Natural killer cell treated with Interleukin-12 subunit alpha and Interleukin-12 subunit beta and Interleukin-15 and Interleukin-18, amount 100 ng/mL, for 72 hours (primary cell): ENCODE results near the gene SPECC1. TPM values are rescaled to one million over a fixed set of nuclear protein-coding genes. Genes with fewer than 3 reads are reported as not detected.

Experiments
- ATAC-seq, 2 donors: fragments of 150-1000 bp; cut with Tn5 transposase in 1 of 2; sonication (Bioruptor Pico), chemical (Tn5 transposase) in 1 of 2; 2 replicates each; pipeline ENCODE4 v1.10.0; 2021
- DNase-seq: peaks from one replicate; pipeline ENCODE4 v3.0.0; 2022; ENCODE audit warnings: low spot score
- H3K27ac Mint-ChIP-seq, 2 donors: 1 replicate in 1 of 2; 2 replicates in 1 of 2; pipeline ENCODE4 v1.8.0; 2022; ENCODE audit warnings: mixed read lengths in 2 of 2, mild to moderate bottlenecking in 1 of 2, moderate library complexity in 1 of 2
- H3K27me3 Mint-ChIP-seq, 2 donors: 1 replicate in 1 of 2; 2 replicates in 1 of 2; pipeline ENCODE4 v1.8.0; 2022; ENCODE audit warnings: mixed read lengths in 2 of 2
- H3K36me3 Mint-ChIP-seq: one replicate; pipeline ENCODE4 v1.8.0; 2022; ENCODE audit warnings: mixed read lengths
- H3K4me1 Mint-ChIP-seq, 2 donors: 1 replicate in 1 of 2; 2 replicates in 1 of 2; pipeline ENCODE4 v1.8.0; 2022; ENCODE audit warnings: low read depth in 2 of 2, mixed read lengths in 2 of 2, mild to moderate bottlenecking in 1 of 2
- H3K4me3 Mint-ChIP-seq: one replicate; pipeline ENCODE4 v1.8.0; 2022; ENCODE audit warnings: mixed read lengths
- H3K9me3 Mint-ChIP-seq: 2 replicates; pipeline ENCODE4 v1.8.0; 2022; ENCODE audit warnings: mixed read lengths
- total RNA-seq, 2 donors: library from RNA; stranded (reverse); gene quantifications; one replicate each; pipeline ENCODE4 v1.2.3, GENCODE V29; 2022

The SPECC1 gene
- total RNA-seq, 2 donors from 2014 or later: 27.6 to 28.1 TPM

DNA sequence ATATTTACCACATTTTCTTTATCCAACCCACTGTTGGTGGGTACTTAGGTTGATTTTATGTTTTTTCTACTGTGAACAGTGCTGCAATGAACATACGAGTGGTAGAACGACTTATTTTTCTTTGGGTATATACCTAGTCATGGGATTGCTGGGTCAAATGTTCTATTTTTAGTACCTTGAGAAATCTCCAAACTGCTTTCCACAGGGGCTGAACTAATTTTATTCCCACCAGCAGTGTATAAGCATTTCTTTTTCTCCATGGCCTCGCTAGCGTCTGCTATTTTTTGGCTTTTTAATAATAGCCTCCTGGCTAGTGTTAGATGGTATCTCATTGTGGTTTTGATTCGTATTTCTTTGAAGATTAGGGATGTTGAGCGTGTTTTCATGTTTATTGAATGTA is 255.8 kb downstream of the SPECC1 start:
- H3K36me3 Mint-ChIP-seq: no peaks in the 10 kb centered on the region
- H3K27me3 Mint-ChIP-seq: no peaks in the 10 kb centered on the region
- DNase-seq: no peak
- no peaks in the 10 kb centered on the region for H3K9me3 Mint-ChIP-seq
- no peak overlapping the region for H3K27ac Mint-ChIP-seq
- no peak for ATAC-seq
- H3K4me1 Mint-ChIP-seq: peaks cover 9 to 16% of the 10 kb centered on the region in 2 donors
- no peak overlapping the region for H3K4me3 Mint-ChIP-seq

GRCh38 chr17:20266806-20267458 is 257.8 kb downstream of the SPECC1 start:
- H3K9me3 Mint-ChIP-seq: no peaks in the 10 kb centered on the region
- DNase-seq: no peak
- peaks cover 18 to 24% of the 10 kb centered on the region in 2 donors for H3K4me1 Mint-ChIP-seq
- H3K27ac Mint-ChIP-seq: no peak overlapping the region
- H3K27me3 Mint-ChIP-seq: no peaks in the 10 kb centered on the region
- ATAC-seq: no peak
- no peaks in the 10 kb centered on the region for H3K36me3 Mint-ChIP-seq
- H3K4me3 Mint-ChIP-seq: no peak overlapping the region

DNA sequence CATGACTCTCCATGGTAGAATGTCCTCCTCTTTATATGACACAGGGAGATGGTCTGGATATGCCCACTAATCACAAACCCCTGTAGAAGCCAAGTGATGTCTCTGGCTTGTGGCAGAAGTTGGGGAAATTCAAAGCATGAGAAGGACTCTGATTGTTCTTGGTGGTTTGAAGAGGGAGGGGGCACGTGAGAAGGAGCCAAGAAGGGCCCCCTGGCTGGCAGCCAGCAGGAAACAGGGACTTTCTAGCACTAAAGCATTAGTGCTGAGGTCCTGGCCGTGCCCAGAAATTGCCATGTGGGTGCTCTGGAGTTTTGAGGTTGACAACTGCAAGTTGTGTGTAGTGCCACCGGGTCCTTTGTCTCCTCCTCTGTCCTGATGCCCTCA is 258.3 kb downstream of the SPECC1 start:
- ATAC-seq (no peak), DNase-seq (no peak)
- no peaks in the 10 kb centered on the region for H3K27me3 Mint-ChIP-seq
- H3K27ac Mint-ChIP-seq: no peak overlapping the region
- no peak overlapping the region for H3K4me3 Mint-ChIP-seq
- H3K9me3 Mint-ChIP-seq: no peaks in the 10 kb centered on the region
- H3K4me1 Mint-ChIP-seq: peaks cover 13 to 19% of the 10 kb centered on the region in 2 donors
- no peaks in the 10 kb centered on the region for H3K36me3 Mint-ChIP-seq

DNA sequence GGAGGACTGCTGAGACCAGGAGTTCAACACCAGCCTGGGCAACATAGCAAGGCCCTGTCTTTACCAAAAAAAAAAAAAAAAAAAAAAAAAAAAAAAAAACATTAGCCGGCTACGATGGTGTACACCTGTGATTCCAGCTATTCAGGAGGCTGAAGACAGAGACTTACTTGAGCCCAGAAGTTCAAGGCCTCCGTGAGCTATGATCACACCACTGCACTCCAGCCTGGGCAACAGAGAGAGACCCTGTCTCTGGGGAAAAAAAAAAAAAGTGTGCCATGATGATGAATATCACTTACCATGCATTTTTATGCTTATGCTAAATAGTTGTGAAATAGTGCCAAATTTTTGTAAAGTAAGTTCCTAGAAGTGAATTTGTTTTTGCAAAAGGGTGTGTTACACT is 261.2 kb downstream of the SPECC1 start:
- H3K4me1 Mint-ChIP-seq: peaks cover 11 to 24% of the 10 kb centered on the region in 2 donors
- no peaks in the 10 kb centered on the region for H3K36me3 Mint-ChIP-seq
- H3K27ac Mint-ChIP-seq: no peak overlapping the region
- H3K4me3 Mint-ChIP-seq: no peak overlapping the region
- no peaks in the 10 kb centered on the region for H3K27me3 Mint-ChIP-seq
- DNase-seq (no peak), ATAC-seq (no peak)
- no peaks in the 10 kb centered on the region for H3K9me3 Mint-ChIP-seq

- Mint-ChIP-seq H3K4me1 (peaks cover 17 to 31% of the 10 kb centered on the region in 2 donors), H3K4me3 (no peak overlapping the region), H3K9me3 (no peaks in the 10 kb centered on the region), H3K27ac (peak overlapping the region in 1 of 2 donors; percentile 5), H3K27me3 (no peaks in the 10 kb centered on the region), H3K36me3 (no peaks in the 10 kb centered on the region)
- DNase-seq (no peak), ATAC-seq (no peak)
Observed at GRCh38 chr17:20271011-20271610, 262.0 kb downstream of the SPECC1 start.

- Mint-ChIP-seq H3K27ac (peak overlapping the region in 1 of 2 donors; percentile 32), H3K4me3 (no peak overlapping the region), H3K4me1 (peaks cover 19 to 30% of the 10 kb centered on the region in 2 donors), H3K27me3 (no peaks in the 10 kb centered on the region), H3K9me3 (no peaks in the 10 kb centered on the region), H3K36me3 (no peaks in the 10 kb centered on the region)
- no peak for ATAC-seq
- no peak for DNase-seq
Observed at GRCh38 chr17:20273741-20274500, 264.8 kb downstream of the SPECC1 start.

GRCh38 chr17:20275653-20276052 is 266.5 kb downstream of the SPECC1 start:
- H3K27me3 Mint-ChIP-seq: no peaks in the 10 kb centered on the region
- no peak for ATAC-seq
- no peak overlapping the region for H3K4me3 Mint-ChIP-seq
- H3K9me3 Mint-ChIP-seq: no peaks in the 10 kb centered on the region
- no peak for DNase-seq
- H3K36me3 Mint-ChIP-seq: no peaks in the 10 kb centered on the region
- no peak overlapping the region for H3K27ac Mint-ChIP-seq
- H3K4me1 Mint-ChIP-seq: peaks cover 19 to 26% of the 10 kb centered on the region in 2 donors

DNA sequence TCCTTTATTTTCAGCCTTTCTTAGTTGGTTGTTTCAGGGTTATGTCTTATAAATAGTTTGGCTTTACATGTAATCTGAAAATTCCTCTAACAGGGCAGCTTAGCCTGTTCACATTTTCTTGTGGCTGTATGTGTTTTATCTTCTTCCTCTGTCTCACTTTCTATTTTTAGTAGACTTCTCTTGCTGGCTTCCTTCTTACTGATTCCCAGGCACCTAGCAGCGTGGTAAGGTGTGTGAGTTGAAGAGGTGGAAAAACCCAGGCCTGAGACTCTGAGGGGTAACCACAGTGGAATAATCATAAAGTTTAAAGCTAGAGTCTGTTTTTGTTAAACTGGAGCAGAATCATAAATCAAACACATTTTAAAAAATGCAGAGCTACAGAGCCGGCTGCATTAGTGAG is 267.3 kb downstream of the SPECC1 start:
- ATAC-seq (no peak), DNase-seq (no peak)
- H3K27me3 Mint-ChIP-seq: no peaks in the 10 kb centered on the region
- H3K4me1 Mint-ChIP-seq: peaks cover 12 to 19% of the 10 kb centered on the region in 2 donors
- H3K36me3 Mint-ChIP-seq: no peaks in the 10 kb centered on the region
- H3K4me3 Mint-ChIP-seq: no peak overlapping the region
- peak overlapping the region in 1 of 2 donors; percentile 12 for H3K27ac Mint-ChIP-seq
- no peaks in the 10 kb centered on the region for H3K9me3 Mint-ChIP-seq

- ATAC-seq (no peak), DNase-seq (no peak)
- H3K4me3 Mint-ChIP-seq: no peak overlapping the region
- peaks cover 8 to 13% of the 10 kb centered on the region in 2 donors for H3K4me1 Mint-ChIP-seq
- H3K27me3 Mint-ChIP-seq: no peaks in the 10 kb centered on the region
- H3K27ac Mint-ChIP-seq: no peak overlapping the region
- no peaks in the 10 kb centered on the region for H3K36me3 Mint-ChIP-seq
- H3K9me3 Mint-ChIP-seq: no peaks in the 10 kb centered on the region
Observed at GRCh38 chr17:20278805-20279204, 269.6 kb downstream of the SPECC1 start.

DNA sequence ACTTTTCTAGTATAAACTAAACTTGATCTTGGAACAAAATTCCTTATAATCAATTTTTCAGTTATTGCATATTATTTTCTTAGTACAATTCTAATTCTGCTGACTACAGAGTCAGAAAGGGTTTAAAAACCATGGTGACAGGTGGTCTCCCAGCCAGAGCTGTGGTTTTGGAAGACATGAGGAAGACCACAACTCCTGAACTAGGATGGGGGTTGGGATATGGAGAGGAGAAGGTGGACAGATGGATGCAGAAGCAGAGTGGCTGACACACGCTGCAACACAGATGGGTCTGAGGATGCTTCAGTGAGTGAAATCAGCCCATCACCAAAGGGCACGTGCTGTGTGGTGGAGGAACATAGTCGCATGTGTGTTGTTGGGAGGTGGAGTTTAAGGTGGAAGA is 270.5 kb downstream of the SPECC1 start:
- Mint-ChIP-seq H3K27ac (no peak overlapping the region), H3K4me1 (peaks cover 8 to 13% of the 10 kb centered on the region in 2 donors), H3K36me3 (no peaks in the 10 kb centered on the region), H3K27me3 (no peaks in the 10 kb centered on the region), H3K9me3 (no peaks in the 10 kb centered on the region), H3K4me3 (no peak overlapping the region)
- no peak for DNase-seq
- ATAC-seq: no peak

GRCh38 chr17:20280051-20280450 is 270.9 kb downstream of the SPECC1 start:
- H3K27ac Mint-ChIP-seq: no peak overlapping the region
- ATAC-seq (no peak), DNase-seq (no peak)
- H3K4me3 Mint-ChIP-seq: no peak overlapping the region
- H3K36me3 Mint-ChIP-seq: no peaks in the 10 kb centered on the region
- no peaks in the 10 kb centered on the region for H3K9me3 Mint-ChIP-seq
- peaks cover 8 to 13% of the 10 kb centered on the region in 2 donors for H3K4me1 Mint-ChIP-seq
- no peaks in the 10 kb centered on the region for H3K27me3 Mint-ChIP-seq

DNA sequence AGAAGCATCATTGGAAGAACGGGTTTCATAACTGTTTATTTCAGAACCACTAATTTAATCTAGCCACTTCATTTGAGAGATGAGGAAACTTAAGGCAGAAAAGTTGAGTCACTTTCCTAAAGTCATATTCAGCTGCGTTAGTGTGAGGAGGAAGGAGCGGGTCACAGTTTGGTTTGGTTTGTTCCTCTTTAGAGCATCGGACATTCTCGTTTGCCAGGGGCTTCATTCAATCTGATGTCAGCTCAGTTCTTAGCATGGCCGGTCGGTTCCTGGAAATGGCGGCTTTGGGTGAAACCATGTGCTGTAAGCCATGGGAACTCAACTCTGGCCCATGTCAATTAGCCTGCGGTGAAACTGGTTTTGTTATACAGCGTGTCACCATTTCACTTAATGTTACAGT is 271.7 kb downstream of the SPECC1 start:
- DNase-seq: no peak
- H3K27ac Mint-ChIP-seq: no peak overlapping the region
- H3K9me3 Mint-ChIP-seq: no peaks in the 10 kb centered on the region

DNA sequence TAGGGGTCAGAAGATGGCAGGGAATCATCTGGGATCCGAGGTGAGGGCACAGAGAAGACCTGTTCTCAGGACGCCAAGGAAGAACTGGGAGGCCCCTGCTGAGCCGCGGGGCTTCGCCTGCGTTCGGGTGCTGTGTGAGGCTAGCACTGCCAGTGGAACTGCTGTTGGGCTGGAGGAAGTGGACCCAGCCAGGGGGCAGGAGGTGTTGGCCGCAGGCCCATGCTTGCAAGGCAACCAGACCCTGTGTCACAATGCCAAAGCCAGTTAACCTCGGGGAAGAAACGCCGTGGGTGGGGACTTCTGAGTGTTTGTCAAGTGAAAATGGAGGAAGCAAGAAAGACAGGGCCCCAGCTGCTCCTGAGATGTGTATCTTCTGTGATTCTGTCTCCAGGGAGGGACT is 272.7 kb downstream of the SPECC1 start:
- DNase-seq (no peak), ATAC-seq (peak in 1 of 2 donors; percentile 62)
- no peaks in the 10 kb centered on the region for H3K36me3 Mint-ChIP-seq
- H3K9me3 Mint-ChIP-seq: no peaks in the 10 kb centered on the region
- no peaks in the 10 kb centered on the region for H3K27me3 Mint-ChIP-seq
- no peaks in the 10 kb centered on the region for H3K4me1 Mint-ChIP-seq
- H3K4me3 Mint-ChIP-seq: no peak overlapping the region
- H3K27ac Mint-ChIP-seq: no peak overlapping the region

More for the DNA sequence above, 271.7 kb downstream of the SPECC1 start:
- ATAC-seq: no peak
- Mint-ChIP-seq H3K27me3 (no peaks in the 10 kb centered on the region), H3K4me3 (no peak overlapping the region), H3K36me3 (no peaks in the 10 kb centered on the region), H3K4me1 (peaks cover 4 to 9% of the 10 kb centered on the region in 2 donors)
